Neural cell (in vitro differentiated cells): Measurements from ENCODE around the gene ARHGAP42.

Experiments
- CTCF ChIP-seq: fragments of 450-650 bp; IDR thresholded peaks from 2 replicates; pipeline ENCODE4 v1.5.1; 2014; ENCODE audit warnings: antibody characterized with exemption, mild to moderate bottlenecking, moderate library complexity; ENCODE audit not compliant: poor library complexity, severe bottlenecking
- EP300 ChIP-seq: fragments of 450-650 bp; conservative IDR thresholded peaks from 2 replicates; pipeline ENCODE4 v1.6.1; 2014; ENCODE audit warnings: antibody characterized with exemption, mild to moderate bottlenecking, moderate library complexity; ENCODE audit not compliant: poor library complexity, severe bottlenecking
- EZH2 ChIP-seq: fragments of 200-600, 300-800 bp; shearing (Covaris generic), sonication (generic); IDR thresholded peaks from 2 replicates; pipeline ENCODE4 v1.6.1; 2014; ENCODE audit warnings: antibody characterized with exemption, low read length, borderline replicate concordance, mild to moderate bottlenecking; ENCODE audit not compliant: insufficient read depth, poor library complexity, severe bottlenecking
- POLR2AphosphoS5 ChIP-seq: IDR thresholded peaks from 2 replicates; pipeline ENCODE4 v1.6.1; 2012
- RAD21 ChIP-seq: fragments of 450-650 bp; conservative IDR thresholded peaks from 2 replicates; pipeline ENCODE4 v1.6.1; 2014; ENCODE audit warnings: antibody characterized with exemption, mild to moderate bottlenecking, moderate library complexity
- REST ChIP-seq: IDR thresholded peaks from 2 replicates; pipeline ENCODE4 v1.6.1; 2012; ENCODE audit warnings: borderline replicate concordance
- TAF1 ChIP-seq: IDR thresholded peaks from 2 replicates; pipeline ENCODE4 v1.6.1; 2012; ENCODE audit warnings: low read depth

GRCh38 chr11:100847696-100848216 is 160.7 kb downstream of the ARHGAP42 start:
- TF ChIP-seq CTCF, result no peak
- no peak for TF ChIP-seq EP300
- no peak for TF ChIP-seq POLR2AphosphoS5
- no peak for TF ChIP-seq REST
- TF ChIP-seq TAF1, result no peak
- TF ChIP-seq EZH2, result no peak
- TF ChIP-seq RAD21, result no peak
